ENCODE results near the gene SHISA9. TPM values are rescaled to one million over a fixed set of nuclear protein-coding genes. Genes with fewer than 3 reads are reported as not detected.

Gene SHISA9
- total RNA-seq, 4 donors from 2014 or later, result not detected

DNA sequence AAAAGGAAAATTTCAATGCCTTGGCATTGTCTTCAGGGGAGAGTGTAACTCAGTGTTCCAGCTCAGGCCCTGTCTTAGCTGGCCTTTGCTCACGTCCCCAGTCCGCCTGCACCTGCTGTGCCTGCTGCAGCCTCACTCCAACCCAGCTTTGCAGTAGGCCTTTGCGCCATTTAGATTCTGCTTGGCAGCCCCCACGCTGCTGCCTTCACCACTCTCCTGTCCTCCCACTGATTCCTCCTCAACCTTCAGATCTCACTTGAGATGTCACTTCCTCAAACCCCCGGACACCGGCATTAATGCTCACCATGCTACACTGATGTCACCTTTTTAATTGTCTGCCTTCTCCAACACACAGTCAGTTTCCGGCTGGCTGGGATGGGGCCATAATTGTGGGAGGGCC lies 166.2 kb downstream of the SHISA9 start:
- Histone ChIP-seq H3K4me1 (no peaks in the 10 kb centered on the region), H3K4me3 (no peak overlapping the region), H3K36me3 (no peaks in the 10 kb centered on the region), H3K27me3 (no peaks in the 10 kb centered on the region), H3K27ac (no peak overlapping the region), H3K9me3 (no peaks in the 10 kb centered on the region)
- in situ Hi-C loops (cut with MboI; ENCODE audit: low sequenced_read_pairs in 4 of 4) (no loop called here), intact Hi-C loops (cut with DNase I; ENCODE audit: low total_unique reads) (no loop called here)
- ATAC-seq, result no peak
- no peak for TF ChIP-seq POLR2A (IDR thresholded peaks at IDR 0.05)
- TF ChIP-seq, protein P1, sequence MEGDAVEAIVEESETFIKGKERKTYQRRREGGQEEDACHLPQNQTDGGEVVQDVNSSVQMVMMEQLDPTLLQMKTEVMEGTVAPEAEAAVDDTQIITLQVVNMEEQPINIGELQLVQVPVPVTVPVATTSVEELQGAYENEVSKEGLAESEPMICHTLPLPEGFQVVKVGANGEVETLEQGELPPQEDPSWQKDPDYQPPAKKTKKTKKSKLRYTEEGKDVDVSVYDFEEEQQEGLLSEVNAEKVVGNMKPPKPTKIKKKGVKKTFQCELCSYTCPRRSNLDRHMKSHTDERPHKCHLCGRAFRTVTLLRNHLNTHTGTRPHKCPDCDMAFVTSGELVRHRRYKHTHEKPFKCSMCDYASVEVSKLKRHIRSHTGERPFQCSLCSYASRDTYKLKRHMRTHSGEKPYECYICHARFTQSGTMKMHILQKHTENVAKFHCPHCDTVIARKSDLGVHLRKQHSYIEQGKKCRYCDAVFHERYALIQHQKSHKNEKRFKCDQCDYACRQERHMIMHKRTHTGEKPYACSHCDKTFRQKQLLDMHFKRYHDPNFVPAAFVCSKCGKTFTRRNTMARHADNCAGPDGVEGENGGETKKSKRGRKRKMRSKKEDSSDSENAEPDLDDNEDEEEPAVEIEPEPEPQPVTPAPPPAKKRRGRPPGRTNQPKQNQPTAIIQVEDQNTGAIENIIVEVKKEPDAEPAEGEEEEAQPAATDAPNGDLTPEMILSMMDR (IDR thresholded peaks at IDR 0.05 in 4 of 5, conservative IDR thresholded peaks at IDR 0.05 in 1 of 5), result no peak
- no peak for DNase-seq

DNA sequence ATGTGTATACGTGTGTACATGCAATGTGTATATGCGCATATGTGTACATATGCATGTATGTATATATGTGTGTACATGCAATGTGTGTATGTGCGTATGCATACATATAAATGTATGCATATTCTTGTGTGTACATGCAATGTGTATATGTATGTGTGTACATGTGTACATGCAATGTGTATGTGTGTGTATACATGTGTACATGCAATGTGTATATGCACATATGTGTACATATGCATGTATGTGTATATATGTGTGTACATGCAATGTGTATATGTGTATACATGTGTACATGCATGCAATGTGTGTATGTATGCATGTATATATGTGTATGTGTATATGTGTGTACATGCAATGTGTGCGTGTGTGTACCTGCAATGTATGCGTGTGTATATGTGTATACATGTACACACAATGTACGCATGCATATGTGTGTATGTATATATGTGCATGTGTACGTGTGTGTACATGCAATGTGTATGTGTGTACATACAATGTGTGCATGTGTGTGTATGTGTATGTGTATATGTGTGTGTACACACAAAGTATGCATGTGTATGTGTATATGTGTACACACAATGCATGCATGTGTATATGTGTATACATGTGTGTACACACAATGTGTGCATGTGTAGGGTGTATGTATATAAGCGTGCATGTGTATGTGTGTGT lies 167.7 kb downstream of the SHISA9 start:
- no peaks in the 10 kb centered on the region for H3K36me3 ChIP-seq
- H3K27me3 ChIP-seq, result no peaks in the 10 kb centered on the region
- no peak overlapping the region for H3K4me3 ChIP-seq
- H3K9me3 ChIP-seq, result no peaks in the 10 kb centered on the region
- ATAC-seq, result no peak
- in situ Hi-C loops (cut with MboI; ENCODE audit: low sequenced_read_pairs in 4 of 4) (no loop called here), intact Hi-C loops (cut with DNase I; ENCODE audit: low total_unique reads) (no loop called here)
- TF ChIP-seq, protein P1 (IDR thresholded peaks at IDR 0.05 in 4 of 5, conservative IDR thresholded peaks at IDR 0.05 in 1 of 5), result no peak
- TF ChIP-seq POLR2A (IDR thresholded peaks at IDR 0.05), result no peak
- H3K27ac ChIP-seq, result no peak overlapping the region
- DNase-seq, result no peak
- H3K4me1 ChIP-seq, result no peaks in the 10 kb centered on the region

DNA sequence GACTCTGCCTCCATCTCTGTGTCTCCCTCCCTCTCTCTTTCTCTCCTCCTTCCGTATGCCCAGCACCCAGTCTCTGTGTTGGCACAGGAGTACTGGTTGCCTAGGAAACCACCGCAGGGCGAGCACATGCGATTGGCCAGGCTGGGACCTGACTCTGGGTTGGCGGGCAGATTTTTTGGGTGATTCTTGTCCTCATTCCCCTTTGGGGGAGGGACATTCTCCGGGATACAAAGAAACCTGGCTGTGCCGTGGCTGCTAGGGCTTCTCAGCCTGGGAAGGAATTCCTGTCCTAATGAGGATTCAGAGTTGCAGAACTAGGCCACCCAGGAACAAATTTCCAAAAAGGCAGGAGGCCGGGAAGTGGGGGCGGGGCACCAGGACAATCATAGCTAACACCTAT lies 168.9 kb downstream of the SHISA9 start:
- no peaks in the 10 kb centered on the region for H3K4me1 ChIP-seq
- no peak for TF ChIP-seq POLR2A (IDR thresholded peaks at IDR 0.05)
- TF ChIP-seq, protein P1 (IDR thresholded peaks at IDR 0.05 in 4 of 5, conservative IDR thresholded peaks at IDR 0.05 in 1 of 5), result no peak
- no peaks in the 10 kb centered on the region for H3K36me3 ChIP-seq
- in situ Hi-C loops (cut with MboI; ENCODE audit: low sequenced_read_pairs in 4 of 4), result no loop called here
- ATAC-seq (no peak), DNase-seq (no peak)
- intact Hi-C loops (cut with DNase I; ENCODE audit: low total_unique reads), result no loop called here
- H3K27me3 ChIP-seq, result no peaks in the 10 kb centered on the region
- no peak overlapping the region for H3K27ac ChIP-seq
- no peaks in the 10 kb centered on the region for H3K9me3 ChIP-seq
- no peak overlapping the region for H3K4me3 ChIP-seq

DNA sequence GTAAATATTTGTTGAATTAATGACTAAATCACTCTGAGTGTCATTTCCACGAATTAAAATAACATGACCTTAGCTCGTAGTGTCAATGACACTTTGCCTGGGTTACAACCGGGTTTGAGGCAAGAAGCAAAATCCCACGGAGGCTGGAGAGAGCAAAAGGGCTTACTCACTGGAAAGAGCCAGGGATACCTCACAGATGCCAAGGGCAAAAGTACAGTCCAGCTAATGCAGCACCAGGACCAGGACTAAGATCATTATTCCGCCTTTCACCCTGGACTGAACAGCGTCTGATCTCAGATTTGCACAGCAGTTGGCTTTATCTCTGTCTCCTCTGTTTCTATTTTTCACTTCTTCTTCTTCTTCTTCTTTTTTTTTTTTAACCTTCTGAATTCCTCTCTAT lies 175.5 kb downstream of the SHISA9 start:
- H3K36me3 ChIP-seq, result no peaks in the 10 kb centered on the region
- no peak overlapping the region for H3K4me3 ChIP-seq
- DNase-seq, result no peak
- no peak for ATAC-seq
- intact Hi-C loops (cut with DNase I; ENCODE audit: low total_unique reads) (no loop called here), in situ Hi-C loops (cut with MboI; ENCODE audit: low sequenced_read_pairs in 4 of 4) (no loop called here)
- no peaks in the 10 kb centered on the region for H3K4me1 ChIP-seq
- no peak overlapping the region for H3K27ac ChIP-seq
- TF ChIP-seq, protein P1 (IDR thresholded peaks at IDR 0.05 in 4 of 5, conservative IDR thresholded peaks at IDR 0.05 in 1 of 5), result no peak
- no peak for TF ChIP-seq POLR2A (IDR thresholded peaks at IDR 0.05)
- no peaks in the 10 kb centered on the region for H3K27me3 ChIP-seq
- no peaks in the 10 kb centered on the region for H3K9me3 ChIP-seq

DNA sequence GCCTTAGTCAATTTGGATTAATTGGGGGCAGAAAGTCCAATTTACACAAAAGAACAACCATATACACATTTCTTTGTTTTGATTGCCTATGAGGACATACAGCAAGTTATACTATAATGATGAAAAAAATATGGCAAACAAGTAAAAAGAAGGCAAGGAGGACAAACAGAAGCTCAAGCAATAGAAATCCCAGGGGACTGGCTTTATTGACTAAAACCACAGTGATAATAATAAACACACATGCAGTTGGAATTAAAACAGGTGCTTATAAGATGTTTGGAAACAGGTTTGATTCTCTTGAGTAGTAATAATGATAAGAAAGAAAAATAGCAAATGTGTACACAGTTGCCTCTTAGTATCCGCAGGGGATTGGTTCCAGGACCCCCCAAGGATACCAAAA lies 176.4 kb downstream of the SHISA9 start:
- TF ChIP-seq, protein P1 (IDR thresholded peaks at IDR 0.05 in 4 of 5, conservative IDR thresholded peaks at IDR 0.05 in 1 of 5), result no peak
- TF ChIP-seq POLR2A (IDR thresholded peaks at IDR 0.05), result no peak
- DNase-seq (no peak), ATAC-seq (no peak)
- no peaks in the 10 kb centered on the region for H3K27me3 ChIP-seq
- H3K4me3 ChIP-seq, result no peak overlapping the region
- H3K36me3 ChIP-seq, result no peaks in the 10 kb centered on the region
- in situ Hi-C loops (cut with MboI; ENCODE audit: low sequenced_read_pairs in 4 of 4) (no loop called here), intact Hi-C loops (cut with DNase I; ENCODE audit: low total_unique reads) (no loop called here)
- no peaks in the 10 kb centered on the region for H3K9me3 ChIP-seq
- no peak overlapping the region for H3K27ac ChIP-seq
- H3K4me1 ChIP-seq, result no peaks in the 10 kb centered on the region
